BJ (cell line): ENCODE results near the gene POF1B. TPM values are rescaled to one million over a fixed set of nuclear protein-coding genes. Genes with fewer than 3 reads are reported as not detected.

Source experiments
- CTCF ChIA-PET: fragments of 350-600 bp; formaldehyde crosslinking; extraction: SDS; loops from one replicate; lab custom pipeline; 2021; ENCODE audit warnings: antibody characterized with exemption, inconsistent platforms; lab: Yijun Ruan, JAX
- POLR2A ChIA-PET: fragments of 300-600 bp; sonication (Branson Sonifier 250); formaldehyde crosslinking; extraction: SDS; loops from one replicate; lab custom pipeline; 2021; ENCODE audit warnings: antibody characterized with exemption; lab: Charles Lee
- DNase-seq: peaks from one replicate; pipeline ENCODE4 v3.0.0-alpha.2; 2011; ENCODE audit warnings: low read depth
- H3K27me3 ChIP-seq: 2 replicates; pipeline ENCODE4 v1.6.0; 2011; ENCODE audit warnings: low read length; ENCODE audit not compliant: control insufficient read depth, insufficient read depth
- H3K36me3 ChIP-seq: 2 replicates; pipeline ENCODE4 v1.5.1; 2011; ENCODE audit warnings: low read length; ENCODE audit not compliant: control insufficient read depth, insufficient read depth
- H3K4me3 ChIP-seq: 2 replicates; pipeline ENCODE4 v1.5.1; 2011; ENCODE audit warnings: low read depth, mild to moderate bottlenecking, control low read depth, low read length
- CTCF ChIP-seq: IDR thresholded peaks from 2 replicates; pipeline ENCODE4 v1.5.1; 2011; ENCODE audit warnings: low read depth, mild to moderate bottlenecking, control low read depth, inconsistent platforms, low read length, moderate library complexity; ENCODE audit not compliant: insufficient read depth
- polyA plus RNA-seq: library from polyadenylated mRNA; depleted of rRNA; stranded (reverse); fragments of >200 nt; gene quantifications from 2 replicates; pipeline ENCODE4 v1.2.3, GENCODE V29; 2011

POF1B gene
- polyA plus RNA-seq, 1 experiment = not detected

- CTCF ChIA-PET = no interaction called here
- DNase-seq = no peak
Measured at GRCh38 chrX:85381602-85382001, 2.1 kb upstream of the POF1B start.

GRCh38 chrX:85378461-85378860 lies 1.0 kb downstream of the POF1B start:
- H3K27me3 ChIP-seq = no peaks in the 10 kb centered on the region
- H3K36me3 ChIP-seq = no peaks in the 10 kb centered on the region
- TF ChIP-seq CTCF = no peak
- no peak for DNase-seq
- CTCF ChIA-PET = no interaction called here
- H3K4me3 ChIP-seq = no peak overlapping the region
- POLR2A ChIA-PET = no interaction called here

More at GRCh38 chrX:85381602-85382001, 2.1 kb upstream of the POF1B start:
- Histone ChIP-seq H3K27me3 (no peaks in the 10 kb centered on the region), H3K4me3 (no peak overlapping the region), H3K36me3 (no peaks in the 10 kb centered on the region)
- no peak for TF ChIP-seq CTCF
- POLR2A ChIA-PET = no interaction called here

- POLR2A ChIA-PET = no interaction called here
- CTCF ChIA-PET = no interaction called here
- no peaks in the 10 kb centered on the region for H3K27me3 ChIP-seq
- no peak overlapping the region for H3K4me3 ChIP-seq
- DNase-seq = no peak
- no peaks in the 10 kb centered on the region for H3K36me3 ChIP-seq
- no peak for TF ChIP-seq CTCF
Measured at GRCh38 chrX:85375333-85375738, 4.1 kb downstream of the POF1B start.

GRCh38 chrX:85365370-85365995 lies 14.0 kb downstream of the POF1B start:
- POLR2A ChIA-PET = no interaction called here
- H3K36me3 ChIP-seq = no peaks in the 10 kb centered on the region
- CTCF ChIA-PET = no interaction called here
- no peak for DNase-seq
- no peak overlapping the region for H3K4me3 ChIP-seq
- no peaks in the 10 kb centered on the region for H3K27me3 ChIP-seq
- no peak for TF ChIP-seq CTCF

- no peaks in the 10 kb centered on the region for H3K36me3 ChIP-seq
- ChIA-PET CTCF (no interaction called here), POLR2A (no interaction called here)
- TF ChIP-seq CTCF = no peak
- no peak for DNase-seq
- no peak overlapping the region for H3K4me3 ChIP-seq
- H3K27me3 ChIP-seq = no peaks in the 10 kb centered on the region
Measured at GRCh38 chrX:85359051-85359450, 20.4 kb downstream of the POF1B start.
